Measurements from ENCODE around the gene GPR15LG.

GPR15LG gene

DNA sequence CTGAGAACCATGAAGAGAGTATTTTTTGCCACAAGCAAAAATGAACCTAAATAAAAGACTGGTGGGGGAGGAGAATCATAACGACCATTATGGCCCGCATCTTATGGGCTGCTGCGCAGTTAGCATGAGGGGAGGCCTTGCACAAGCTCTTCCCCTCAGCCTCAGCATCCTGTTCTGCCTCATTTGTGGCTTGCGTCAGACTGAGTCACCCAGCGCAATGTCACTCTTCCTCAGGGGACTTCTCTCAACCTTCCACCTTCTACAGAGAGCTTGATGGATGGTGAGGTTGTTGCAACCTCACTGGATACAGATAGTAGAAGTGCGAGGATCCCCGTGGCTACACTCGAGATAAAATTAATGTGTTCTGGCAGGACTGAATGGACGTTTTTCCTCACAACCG, 16.8 kb upstream of the GPR15LG start:
- peak; percentile 10 for DNase-seq (ENCODE audit: low read depth)
- TF ChIP-seq, protein P1, sequence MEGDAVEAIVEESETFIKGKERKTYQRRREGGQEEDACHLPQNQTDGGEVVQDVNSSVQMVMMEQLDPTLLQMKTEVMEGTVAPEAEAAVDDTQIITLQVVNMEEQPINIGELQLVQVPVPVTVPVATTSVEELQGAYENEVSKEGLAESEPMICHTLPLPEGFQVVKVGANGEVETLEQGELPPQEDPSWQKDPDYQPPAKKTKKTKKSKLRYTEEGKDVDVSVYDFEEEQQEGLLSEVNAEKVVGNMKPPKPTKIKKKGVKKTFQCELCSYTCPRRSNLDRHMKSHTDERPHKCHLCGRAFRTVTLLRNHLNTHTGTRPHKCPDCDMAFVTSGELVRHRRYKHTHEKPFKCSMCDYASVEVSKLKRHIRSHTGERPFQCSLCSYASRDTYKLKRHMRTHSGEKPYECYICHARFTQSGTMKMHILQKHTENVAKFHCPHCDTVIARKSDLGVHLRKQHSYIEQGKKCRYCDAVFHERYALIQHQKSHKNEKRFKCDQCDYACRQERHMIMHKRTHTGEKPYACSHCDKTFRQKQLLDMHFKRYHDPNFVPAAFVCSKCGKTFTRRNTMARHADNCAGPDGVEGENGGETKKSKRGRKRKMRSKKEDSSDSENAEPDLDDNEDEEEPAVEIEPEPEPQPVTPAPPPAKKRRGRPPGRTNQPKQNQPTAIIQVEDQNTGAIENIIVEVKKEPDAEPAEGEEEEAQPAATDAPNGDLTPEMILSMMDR (IDR thresholded peaks at IDR 0.05; ENCODE audit: low read length, missing control alignments): no peak
- no peak overlapping the region for H3K4me3 ChIP-seq (replicated peaks; ENCODE audit: low read depth, low read length)

DNA sequence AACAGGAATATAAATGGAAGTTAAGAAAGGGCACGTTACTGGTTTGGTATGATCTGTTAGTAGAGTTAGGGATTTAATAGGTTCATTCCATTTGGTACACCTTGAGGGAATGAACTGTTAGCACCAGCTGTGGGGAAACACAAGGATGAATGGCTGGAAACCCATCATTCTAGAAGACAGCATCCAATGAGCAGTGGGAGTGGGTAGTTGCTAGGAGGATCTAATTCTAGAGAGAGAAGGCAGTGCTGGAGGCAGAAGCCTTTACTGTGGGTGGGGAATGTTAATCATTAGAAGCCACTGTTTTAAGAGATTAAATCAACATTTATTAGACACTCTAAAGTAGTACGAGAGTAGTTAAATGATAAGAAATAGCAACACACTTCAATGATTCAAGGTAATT, 15.5 kb upstream of the GPR15LG start:
- no peak overlapping the region for H3K4me3 ChIP-seq (replicated peaks; ENCODE audit: low read depth, low read length)
- no peak for DNase-seq (ENCODE audit: low read depth)
- TF ChIP-seq, protein P1 (IDR thresholded peaks at IDR 0.05; ENCODE audit: low read length, missing control alignments): no peak

DNA sequence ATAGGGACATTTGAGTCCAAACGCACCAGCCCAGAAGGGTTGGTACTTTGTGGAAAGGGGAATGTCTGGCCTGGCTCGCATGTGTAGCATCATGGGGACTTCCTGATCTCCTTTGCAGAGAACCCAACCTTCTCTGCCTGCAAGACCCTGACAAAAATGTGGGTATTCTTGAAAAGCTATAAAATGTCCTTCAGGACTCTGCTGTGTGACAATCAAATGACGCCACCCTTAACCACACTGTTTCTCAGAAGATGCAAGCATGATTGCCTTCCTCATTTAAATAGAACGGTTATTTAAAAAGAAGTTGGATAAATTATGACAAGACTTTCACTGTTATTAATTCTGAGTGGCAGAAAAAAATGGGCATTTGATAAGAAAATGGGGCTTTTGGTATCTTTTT, 15.1 kb upstream of the GPR15LG start:
- TF ChIP-seq, protein P1 (IDR thresholded peaks at IDR 0.05; ENCODE audit: low read length, missing control alignments): no peak

DNA sequence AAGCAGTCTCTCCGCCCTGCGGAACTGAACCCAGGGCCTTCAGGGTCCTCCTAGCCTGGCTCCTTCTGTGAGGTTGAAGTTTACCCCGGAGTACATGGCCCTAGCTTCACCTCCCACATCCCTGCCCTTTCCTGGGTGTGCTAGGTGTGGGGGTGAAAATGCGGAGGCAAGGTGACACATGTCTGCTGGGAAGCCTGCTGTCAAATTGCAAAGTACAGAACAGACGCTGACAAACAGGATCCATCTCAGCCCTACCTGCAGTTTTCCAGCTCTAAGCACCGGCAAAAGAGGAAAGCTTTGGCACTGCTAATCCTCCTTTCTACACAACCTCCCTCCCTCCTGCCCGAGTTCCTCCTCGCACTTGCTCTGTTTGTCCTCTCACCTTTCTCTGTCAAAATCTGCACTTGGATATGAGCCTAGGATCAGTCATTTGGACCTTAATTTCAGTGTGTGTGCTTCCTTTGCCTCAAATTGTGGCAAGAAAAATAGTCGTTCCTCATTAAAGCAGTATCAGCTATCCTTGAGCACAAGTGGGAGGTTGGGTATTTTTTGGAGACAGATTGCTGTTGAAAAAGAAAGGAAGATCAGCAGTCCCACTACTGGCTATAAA, 14.4 kb upstream of the GPR15LG start:
- TF ChIP-seq, protein P1 (IDR thresholded peaks at IDR 0.05; ENCODE audit: low read length, missing control alignments): no peak
- no peak overlapping the region for H3K4me3 ChIP-seq (replicated peaks; ENCODE audit: low read depth, low read length)

More for the DNA sequence above, 15.1 kb upstream of the GPR15LG start:
- no peak overlapping the region for H3K4me3 ChIP-seq (replicated peaks; ENCODE audit: low read depth, low read length)
- no peak for DNase-seq (ENCODE audit: low read depth)

DNA sequence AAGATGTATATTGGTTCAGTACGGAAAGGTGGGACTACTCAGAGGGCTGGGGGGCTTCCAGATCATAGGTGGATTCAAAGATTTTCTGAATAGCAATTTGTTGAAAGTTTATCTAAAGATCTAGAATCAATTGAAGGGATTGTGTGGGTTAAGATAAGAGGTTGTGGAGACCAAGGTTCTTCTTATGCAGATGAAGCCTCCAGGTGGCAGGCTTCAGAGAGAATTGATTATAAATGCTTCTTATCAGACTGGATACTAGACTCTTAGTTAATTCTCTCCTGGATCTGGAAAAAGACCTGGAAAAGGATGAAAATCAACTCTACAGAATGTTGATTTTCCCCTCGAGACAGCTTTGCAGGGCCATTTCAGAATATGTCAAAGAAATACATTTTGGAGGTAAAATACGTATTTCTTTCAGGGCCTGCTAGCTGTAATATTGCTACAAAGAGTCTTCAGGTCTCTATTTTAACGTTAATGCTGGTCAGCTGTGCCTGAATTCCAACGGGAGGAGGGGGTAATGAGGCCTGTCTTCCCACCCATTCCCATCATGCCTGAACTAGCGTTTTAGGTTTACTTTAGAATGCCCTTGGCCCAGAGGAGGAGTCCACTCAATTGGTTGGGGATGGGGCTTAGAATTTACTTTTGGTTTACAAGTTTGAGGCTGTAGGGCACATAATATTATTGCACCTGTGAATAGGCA, 12.8 kb upstream of the GPR15LG start:
- TF ChIP-seq, protein P1 (IDR thresholded peaks at IDR 0.05; ENCODE audit: low read length, missing control alignments): no peak
- H3K4me3 ChIP-seq (replicated peaks; ENCODE audit: low read depth, low read length): no peak overlapping the region
- no peak for DNase-seq (ENCODE audit: low read depth)

More for the DNA sequence above, 14.4 kb upstream of the GPR15LG start:
- DNase-seq (ENCODE audit: low read depth): no peak

DNA sequence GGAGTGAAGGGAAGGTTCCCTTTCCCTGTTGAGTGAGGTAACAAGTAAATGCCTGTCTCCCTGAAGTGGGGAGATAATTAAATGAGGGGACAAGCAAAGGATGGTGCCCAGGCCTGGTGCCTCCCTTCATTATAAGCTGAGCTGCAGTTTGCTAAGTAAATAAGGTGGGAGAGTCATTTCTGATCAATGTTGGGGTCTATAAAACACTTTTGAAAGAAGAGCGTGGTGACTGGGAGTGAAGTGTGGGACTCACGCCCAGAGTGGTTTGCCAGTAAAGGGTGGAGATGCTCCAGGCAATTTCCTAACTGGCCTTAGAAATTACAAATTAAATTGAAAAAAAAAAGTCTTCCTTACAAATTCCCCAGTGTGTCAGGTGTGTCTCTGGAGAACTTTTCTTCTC, 9.6 kb upstream of the GPR15LG start:
- TF ChIP-seq, protein P1 (IDR thresholded peaks at IDR 0.05; ENCODE audit: low read length, missing control alignments): no peak

DNA sequence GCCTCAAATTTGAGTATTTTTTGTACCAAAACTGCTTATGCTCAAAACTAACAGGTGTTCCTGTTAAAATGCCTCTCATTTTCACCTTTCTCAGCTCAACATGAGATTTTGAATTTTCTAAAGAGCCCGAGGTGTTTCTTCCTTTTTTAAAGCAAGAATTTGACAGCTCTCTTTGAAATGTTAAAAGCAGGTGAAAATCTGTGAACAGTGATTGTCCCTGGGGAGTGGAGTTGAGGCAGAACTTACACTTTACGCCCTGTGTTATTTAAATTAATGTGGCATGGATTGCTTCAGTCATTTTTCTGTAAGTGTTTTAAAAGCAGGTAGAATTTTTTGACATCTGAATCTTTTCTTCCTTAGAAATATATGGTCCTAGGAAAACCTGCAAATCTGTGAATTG, 9.2 kb upstream of the GPR15LG start:
- no peak overlapping the region for H3K4me3 ChIP-seq (replicated peaks; ENCODE audit: low read depth, low read length)
- no peak for DNase-seq (ENCODE audit: low read depth)
- TF ChIP-seq, protein P1 (IDR thresholded peaks at IDR 0.05; ENCODE audit: low read length, missing control alignments): no peak

More for the DNA sequence above, 9.6 kb upstream of the GPR15LG start:
- H3K4me3 ChIP-seq (replicated peaks; ENCODE audit: low read depth, low read length): no peak overlapping the region
- no peak for DNase-seq (ENCODE audit: low read depth)

Measured in fibroblast of pulmonary artery (primary cell).